ENCODE data around the gene LMO7.

Gene LMO7

DNA sequence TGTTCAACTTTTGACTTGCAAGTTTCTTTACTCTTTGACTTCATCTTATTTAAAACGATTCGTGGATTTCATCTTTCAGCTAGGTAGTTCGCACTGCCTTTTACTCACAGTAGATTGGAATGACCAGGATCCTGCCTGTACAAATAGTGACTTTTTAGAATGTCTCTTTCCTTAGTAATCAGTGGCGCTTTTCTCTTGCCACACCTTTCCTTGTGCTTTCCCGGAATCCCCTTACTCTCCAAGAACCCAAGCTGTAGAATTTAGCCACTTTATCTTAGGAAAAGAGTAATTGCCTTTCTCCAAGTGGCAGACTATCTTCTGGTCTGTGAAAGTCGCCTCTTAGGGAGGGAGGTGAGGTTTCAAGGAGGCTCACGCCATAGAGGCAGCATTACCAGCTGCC lies 123.4 kb downstream of the LMO7 start:
- no peak overlapping the region for H3K4ac ChIP-seq (ENCODE audit: low read length)
- H3K4me1 ChIP-seq (ENCODE audit: control insufficient read depth in 2 of 2, insufficient read depth in 1 of 2, low read depth in 1 of 2, low read length in 2 of 2): no peaks in the 10 kb centered on the region
- H3K27ac ChIP-seq (replicated peaks; ENCODE audit: low read length): no peak overlapping the region
- no peak overlapping the region for H3K14ac ChIP-seq (ENCODE audit: low read length)
- H2AK5ac ChIP-seq (ENCODE audit: low read depth, low read length): no peak overlapping the region
- H3K36me3 ChIP-seq (replicated peaks in 1 of 2; ENCODE audit: control insufficient read depth in 2 of 2, insufficient read depth in 2 of 2, low read length in 2 of 2): no peaks in the 10 kb centered on the region
- H2BK12ac ChIP-seq (ENCODE audit: low read length): no peak overlapping the region
- no peak for DNase-seq (ENCODE audit: low spot score)
- no peaks in the 10 kb centered on the region for H3K27me3 ChIP-seq (ENCODE audit: control insufficient read depth in 3 of 3, insufficient read depth in 3 of 3, low read depth in 1 of 3, low read length in 3 of 3)
- no peak overlapping the region for H2BK120ac ChIP-seq (ENCODE audit: low read depth, low read length)
- no peak overlapping the region for H4K8ac ChIP-seq (ENCODE audit: low read depth, low read length)
- no peak overlapping the region for H2BK5ac ChIP-seq (ENCODE audit: low read length)
- H2BK15ac ChIP-seq (ENCODE audit: low read length): no peak overlapping the region
- no CpG with 5 or more reads among the region's 7 CpGs for WGBS, 2 donors (ENCODE audit: extremely low coverage in 2 of 2, insufficient read length in 2 of 2, insufficient replicate concordance in 1 of 2)
- no peak overlapping the region for H4K91ac ChIP-seq (ENCODE audit: low read depth, low read length, poor library complexity)
- no peak overlapping the region for H3K23ac ChIP-seq (ENCODE audit: low read depth, low read length, poor library complexity)
- H3K79me1 ChIP-seq (ENCODE audit: low read depth, low read length): no peaks in the 10 kb centered on the region
- no peak overlapping the region for H3K9ac ChIP-seq (ENCODE audit: low read depth, low read length, poor library complexity)
- H3K18ac ChIP-seq (ENCODE audit: low read length): no peak overlapping the region
- H2AFZ ChIP-seq (ENCODE audit: low read length): no peak overlapping the region
- no peaks in the 10 kb centered on the region for H3K9me3 ChIP-seq (replicated peaks in 1 of 2; ENCODE audit: control insufficient read depth in 2 of 2, insufficient read depth in 1 of 2, low read depth in 1 of 2, low read length in 2 of 2)
- no peak overlapping the region for H3K4me2 ChIP-seq (ENCODE audit: insufficient read depth, low read length, poor library complexity, severe bottlenecking)
- no peak overlapping the region for H3K4me3 ChIP-seq (ENCODE audit: low read length in 2 of 2)

DNA sequence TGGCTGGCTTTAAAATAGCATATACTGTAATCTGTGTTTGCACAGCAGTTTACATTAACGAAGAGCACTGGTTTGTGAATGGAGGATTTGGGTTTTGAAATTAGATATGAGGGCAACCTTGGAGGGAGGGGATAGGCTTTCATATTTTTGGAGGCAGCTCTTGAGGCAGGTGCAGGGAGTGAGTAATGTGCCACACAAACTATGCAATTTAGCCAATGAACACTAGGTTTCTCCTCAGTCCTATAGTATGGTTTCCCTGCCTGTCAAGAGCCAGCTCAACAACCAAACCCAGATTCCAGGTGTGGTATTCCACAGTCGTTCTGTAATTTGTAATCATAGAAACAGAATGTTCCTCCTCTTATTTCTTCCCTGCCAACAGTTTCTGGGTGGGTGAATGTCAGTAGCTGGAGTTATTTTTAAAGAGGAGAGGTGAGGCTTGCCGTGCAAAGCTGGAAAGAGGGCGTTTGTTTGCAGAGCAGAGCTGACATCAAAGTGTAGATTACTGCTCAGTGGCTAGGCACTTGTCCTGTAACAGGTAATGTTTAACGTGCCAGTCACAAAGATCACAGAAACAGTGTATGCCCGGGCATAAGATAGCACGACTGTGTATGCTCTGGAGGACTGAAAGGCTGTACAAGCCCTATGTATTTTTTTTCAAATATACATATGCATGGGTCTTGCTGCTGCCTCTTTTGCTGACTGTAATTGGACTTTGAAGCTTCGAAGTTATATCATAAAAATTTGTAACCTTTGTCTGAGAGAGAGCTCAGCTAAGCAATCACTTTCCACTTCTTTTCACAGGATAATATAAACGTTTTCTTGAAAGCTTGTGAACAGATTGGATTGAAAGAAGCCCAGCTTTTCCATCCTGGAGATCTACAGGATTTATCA lies 124.2 kb downstream of the LMO7 start:
- Histone ChIP-seq H3K18ac (ENCODE audit: low read length) (no peak overlapping the region), H3K4me1 (ENCODE audit: control insufficient read depth in 2 of 2, insufficient read depth in 1 of 2, low read depth in 1 of 2, low read length in 2 of 2) (no peaks in the 10 kb centered on the region), H3K4ac (ENCODE audit: low read length) (no peak overlapping the region), H3K27me3 (ENCODE audit: control insufficient read depth in 3 of 3, insufficient read depth in 3 of 3, low read depth in 1 of 3, low read length in 3 of 3) (no peaks in the 10 kb centered on the region), H3K9ac (ENCODE audit: low read depth, low read length, poor library complexity) (no peak overlapping the region), H2BK120ac (ENCODE audit: low read depth, low read length) (no peak overlapping the region), H2BK5ac (ENCODE audit: low read length) (no peak overlapping the region), H3K23ac (ENCODE audit: low read depth, low read length, poor library complexity) (no peak overlapping the region), H3K9me3 (replicated peaks in 1 of 2; ENCODE audit: control insufficient read depth in 2 of 2, insufficient read depth in 1 of 2, low read depth in 1 of 2, low read length in 2 of 2) (no peaks in the 10 kb centered on the region), H4K91ac (ENCODE audit: low read depth, low read length, poor library complexity) (no peak overlapping the region), H4K8ac (ENCODE audit: low read depth, low read length) (no peak overlapping the region), H3K79me1 (ENCODE audit: low read depth, low read length) (no peaks in the 10 kb centered on the region), H3K4me3 (ENCODE audit: low read length in 2 of 2) (no peak overlapping the region), H2AK5ac (ENCODE audit: low read depth, low read length) (no peak overlapping the region), H2AFZ (ENCODE audit: low read length) (no peak overlapping the region), H3K4me2 (ENCODE audit: insufficient read depth, low read length, poor library complexity, severe bottlenecking) (no peak overlapping the region), H3K27ac (replicated peaks; ENCODE audit: low read length) (no peak overlapping the region), H2BK12ac (ENCODE audit: low read length) (no peak overlapping the region), H3K14ac (ENCODE audit: low read length) (no peak overlapping the region), H3K36me3 (replicated peaks in 1 of 2; ENCODE audit: control insufficient read depth in 2 of 2, insufficient read depth in 2 of 2, low read length in 2 of 2) (no peaks in the 10 kb centered on the region), H2BK15ac (ENCODE audit: low read length) (no peak overlapping the region)
- WGBS, 2 donors (ENCODE audit: extremely low coverage in 2 of 2, insufficient read length in 2 of 2, insufficient replicate concordance in 1 of 2): no CpG with 5 or more reads among the region's 9 CpGs
- DNase-seq (ENCODE audit: low spot score): no peak

DNA sequence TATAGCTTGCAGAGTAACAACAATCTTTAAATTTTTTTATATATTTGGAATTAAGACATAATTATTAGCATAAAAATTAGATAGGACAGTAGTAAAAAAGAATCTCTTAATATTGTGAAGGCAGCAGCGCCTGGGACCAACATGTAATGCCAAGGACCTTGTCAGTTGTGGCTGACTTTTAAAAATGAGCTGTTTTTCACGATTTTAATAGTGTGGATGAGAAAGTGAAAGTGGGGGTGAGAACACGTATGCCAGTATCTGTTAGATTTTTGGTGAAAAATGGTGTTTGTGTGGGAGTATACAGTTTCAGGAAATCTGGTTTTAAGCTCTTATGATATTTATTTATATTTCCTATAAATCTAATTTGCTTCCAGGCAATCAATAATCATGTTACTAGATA lies 125.2 kb downstream of the LMO7 start:
- no peak overlapping the region for H3K27ac ChIP-seq (replicated peaks; ENCODE audit: low read length)
- H3K4me1 ChIP-seq (ENCODE audit: control insufficient read depth in 2 of 2, insufficient read depth in 1 of 2, low read depth in 1 of 2, low read length in 2 of 2): no peaks in the 10 kb centered on the region
- H4K8ac ChIP-seq (ENCODE audit: low read depth, low read length): no peak overlapping the region
- no peaks in the 10 kb centered on the region for H3K27me3 ChIP-seq (ENCODE audit: control insufficient read depth in 3 of 3, insufficient read depth in 3 of 3, low read depth in 1 of 3, low read length in 3 of 3)
- no peak for DNase-seq (ENCODE audit: low spot score)
- no peak overlapping the region for H3K4ac ChIP-seq (ENCODE audit: low read length)
- no peak overlapping the region for H2AK5ac ChIP-seq (ENCODE audit: low read depth, low read length)
- no peak overlapping the region for H3K9ac ChIP-seq (ENCODE audit: low read depth, low read length, poor library complexity)
- H3K79me1 ChIP-seq (ENCODE audit: low read depth, low read length): no peaks in the 10 kb centered on the region
- no peak overlapping the region for H2AFZ ChIP-seq (ENCODE audit: low read length)
- H2BK15ac ChIP-seq (ENCODE audit: low read length): no peak overlapping the region
- no peak overlapping the region for H4K91ac ChIP-seq (ENCODE audit: low read depth, low read length, poor library complexity)
- H3K4me2 ChIP-seq (ENCODE audit: insufficient read depth, low read length, poor library complexity, severe bottlenecking): no peak overlapping the region
- H2BK120ac ChIP-seq (ENCODE audit: low read depth, low read length): no peak overlapping the region
- H3K9me3 ChIP-seq (replicated peaks in 1 of 2; ENCODE audit: control insufficient read depth in 2 of 2, insufficient read depth in 1 of 2, low read depth in 1 of 2, low read length in 2 of 2): no peaks in the 10 kb centered on the region
- no peaks in the 10 kb centered on the region for H3K36me3 ChIP-seq (replicated peaks in 1 of 2; ENCODE audit: control insufficient read depth in 2 of 2, insufficient read depth in 2 of 2, low read length in 2 of 2)
- no peak overlapping the region for H3K23ac ChIP-seq (ENCODE audit: low read depth, low read length, poor library complexity)
- WGBS, 2 donors (ENCODE audit: extremely low coverage in 2 of 2, insufficient read length in 2 of 2, insufficient replicate concordance in 1 of 2): no CpG with 5 or more reads among the region's 3 CpGs
- no peak overlapping the region for H3K18ac ChIP-seq (ENCODE audit: low read length)
- no peak overlapping the region for H2BK5ac ChIP-seq (ENCODE audit: low read length)
- no peak overlapping the region for H3K4me3 ChIP-seq (ENCODE audit: low read length in 2 of 2)
- H2BK12ac ChIP-seq (ENCODE audit: low read length): no peak overlapping the region
- no peak overlapping the region for H3K14ac ChIP-seq (ENCODE audit: low read length)

DNA sequence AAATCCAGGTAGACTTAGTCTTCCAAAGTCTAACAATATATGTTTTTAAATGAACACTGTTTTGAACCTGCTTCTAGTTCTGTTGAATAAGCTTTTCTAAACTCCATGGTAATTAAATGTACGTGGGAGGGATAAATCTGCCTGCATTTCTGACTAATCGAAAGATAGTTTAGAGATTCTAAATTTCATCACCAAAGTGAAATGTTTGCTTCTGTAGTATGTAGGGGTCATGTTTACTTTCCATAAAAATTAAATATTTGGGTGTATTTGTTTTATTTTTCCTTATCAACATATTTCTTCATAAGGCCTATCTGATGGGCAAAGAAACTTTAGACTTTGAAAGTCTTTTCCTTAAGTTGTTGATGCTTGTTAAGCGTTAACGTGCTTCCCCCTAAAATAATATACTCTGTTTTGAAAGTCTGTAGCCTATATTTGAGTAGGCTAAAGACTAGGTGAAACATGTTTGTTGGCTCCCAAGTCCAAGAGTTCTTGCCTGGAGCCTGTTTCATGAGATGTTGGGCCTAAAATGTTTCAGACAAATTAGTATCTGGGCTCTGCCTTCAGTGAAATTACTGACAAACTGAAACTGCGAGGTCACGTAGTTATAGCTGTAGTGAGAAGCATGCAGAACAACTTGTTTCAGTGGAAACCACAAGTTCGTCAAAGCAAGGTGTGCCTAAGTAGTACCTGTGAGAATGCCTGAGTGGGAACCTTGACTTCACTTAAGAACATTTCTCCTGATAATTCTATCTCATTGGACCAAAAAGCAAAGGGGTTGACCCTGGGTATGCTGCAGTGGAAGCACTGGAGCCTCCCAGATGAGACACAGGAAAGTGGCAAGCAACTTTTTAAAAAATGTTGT lies 126.2 kb downstream of the LMO7 start:
- no peak overlapping the region for H2AK5ac ChIP-seq (ENCODE audit: low read depth, low read length)
- no peaks in the 10 kb centered on the region for H3K4me1 ChIP-seq (ENCODE audit: control insufficient read depth in 2 of 2, insufficient read depth in 1 of 2, low read depth in 1 of 2, low read length in 2 of 2)
- no peak overlapping the region for H3K9ac ChIP-seq (ENCODE audit: low read depth, low read length, poor library complexity)
- H3K27ac ChIP-seq (replicated peaks; ENCODE audit: low read length): no peak overlapping the region
- no peak overlapping the region for H2BK120ac ChIP-seq (ENCODE audit: low read depth, low read length)
- no CpG with 5 or more reads among the region's 7 CpGs for WGBS, 2 donors (ENCODE audit: extremely low coverage in 2 of 2, insufficient read length in 2 of 2, insufficient replicate concordance in 1 of 2)
- no peak overlapping the region for H4K8ac ChIP-seq (ENCODE audit: low read depth, low read length)
- H3K18ac ChIP-seq (ENCODE audit: low read length): no peak overlapping the region
- H3K9me3 ChIP-seq (replicated peaks in 1 of 2; ENCODE audit: control insufficient read depth in 2 of 2, insufficient read depth in 1 of 2, low read depth in 1 of 2, low read length in 2 of 2): no peaks in the 10 kb centered on the region
- H2AFZ ChIP-seq (ENCODE audit: low read length): no peak overlapping the region
- H3K14ac ChIP-seq (ENCODE audit: low read length): no peak overlapping the region
- no peak overlapping the region for H2BK15ac ChIP-seq (ENCODE audit: low read length)
- no peak for DNase-seq (ENCODE audit: low spot score)
- H3K79me1 ChIP-seq (ENCODE audit: low read depth, low read length): no peaks in the 10 kb centered on the region
- no peaks in the 10 kb centered on the region for H3K36me3 ChIP-seq (replicated peaks in 1 of 2; ENCODE audit: control insufficient read depth in 2 of 2, insufficient read depth in 2 of 2, low read length in 2 of 2)
- no peak overlapping the region for H3K4me3 ChIP-seq (ENCODE audit: low read length in 2 of 2)
- no peak overlapping the region for H4K91ac ChIP-seq (ENCODE audit: low read depth, low read length, poor library complexity)
- no peak overlapping the region for H3K23ac ChIP-seq (ENCODE audit: low read depth, low read length, poor library complexity)
- H2BK12ac ChIP-seq (ENCODE audit: low read length): no peak overlapping the region
- no peaks in the 10 kb centered on the region for H3K27me3 ChIP-seq (ENCODE audit: control insufficient read depth in 3 of 3, insufficient read depth in 3 of 3, low read depth in 1 of 3, low read length in 3 of 3)
- H2BK5ac ChIP-seq (ENCODE audit: low read length): no peak overlapping the region
- H3K4ac ChIP-seq (ENCODE audit: low read length): no peak overlapping the region
- no peak overlapping the region for H3K4me2 ChIP-seq (ENCODE audit: insufficient read depth, low read length, poor library complexity, severe bottlenecking)
